Body of pancreas (tissue), 4 donors: ENCODE measurements around the gene IFIT2.

Source experiments
- POLR2A ChIP-seq, 3 donors: fragments of 450-650 bp; IDR thresholded peaks; one replicate each; pipeline ENCODE4 v1.6.1; 2016; ENCODE audit warnings: antibody characterized with exemption in 3 of 3, mild to moderate bottlenecking in 2 of 3
- TF ChIP-seq, protein P1 (sequence below), 7 experiments: fragments of 450-650 bp in 4 of 7; fragments of 200-600 bp in 3 of 7; sonication (generic) in 3 of 7; IDR thresholded peaks; one replicate each; pipeline ENCODE4 v1.5.1; 2016 to 2019; ENCODE audit warnings: antibody characterized with exemption in 7 of 7

DNA sequence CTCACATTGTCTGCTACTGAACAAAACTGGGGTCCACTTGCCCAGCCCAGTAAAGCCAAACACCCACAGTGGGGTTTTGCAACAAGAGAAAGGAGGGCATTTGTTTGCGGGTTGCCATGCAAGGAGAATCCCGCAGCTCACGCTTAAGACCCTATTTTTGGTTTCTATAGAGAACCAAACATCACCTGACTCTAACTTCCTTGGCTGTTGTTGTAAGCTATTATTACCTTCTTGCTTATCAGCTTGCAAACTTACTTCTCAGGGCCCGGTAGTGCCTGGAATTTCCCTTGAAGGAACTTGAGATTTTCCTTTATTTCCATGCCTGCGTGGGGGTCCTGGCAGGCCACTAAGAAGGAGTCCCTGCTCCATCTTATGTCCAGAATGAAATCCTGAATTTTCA lies 46.6 kb downstream of the IFIT2 start:
- TF ChIP-seq, protein P1, sequence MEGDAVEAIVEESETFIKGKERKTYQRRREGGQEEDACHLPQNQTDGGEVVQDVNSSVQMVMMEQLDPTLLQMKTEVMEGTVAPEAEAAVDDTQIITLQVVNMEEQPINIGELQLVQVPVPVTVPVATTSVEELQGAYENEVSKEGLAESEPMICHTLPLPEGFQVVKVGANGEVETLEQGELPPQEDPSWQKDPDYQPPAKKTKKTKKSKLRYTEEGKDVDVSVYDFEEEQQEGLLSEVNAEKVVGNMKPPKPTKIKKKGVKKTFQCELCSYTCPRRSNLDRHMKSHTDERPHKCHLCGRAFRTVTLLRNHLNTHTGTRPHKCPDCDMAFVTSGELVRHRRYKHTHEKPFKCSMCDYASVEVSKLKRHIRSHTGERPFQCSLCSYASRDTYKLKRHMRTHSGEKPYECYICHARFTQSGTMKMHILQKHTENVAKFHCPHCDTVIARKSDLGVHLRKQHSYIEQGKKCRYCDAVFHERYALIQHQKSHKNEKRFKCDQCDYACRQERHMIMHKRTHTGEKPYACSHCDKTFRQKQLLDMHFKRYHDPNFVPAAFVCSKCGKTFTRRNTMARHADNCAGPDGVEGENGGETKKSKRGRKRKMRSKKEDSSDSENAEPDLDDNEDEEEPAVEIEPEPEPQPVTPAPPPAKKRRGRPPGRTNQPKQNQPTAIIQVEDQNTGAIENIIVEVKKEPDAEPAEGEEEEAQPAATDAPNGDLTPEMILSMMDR (IDR thresholded peaks at IDR 0.05): no peak
- no peak for TF ChIP-seq POLR2A (IDR thresholded peaks at IDR 0.05)
